Measurements from ENCODE around the gene ADAMTS12.

ADAMTS12 gene

DNA sequence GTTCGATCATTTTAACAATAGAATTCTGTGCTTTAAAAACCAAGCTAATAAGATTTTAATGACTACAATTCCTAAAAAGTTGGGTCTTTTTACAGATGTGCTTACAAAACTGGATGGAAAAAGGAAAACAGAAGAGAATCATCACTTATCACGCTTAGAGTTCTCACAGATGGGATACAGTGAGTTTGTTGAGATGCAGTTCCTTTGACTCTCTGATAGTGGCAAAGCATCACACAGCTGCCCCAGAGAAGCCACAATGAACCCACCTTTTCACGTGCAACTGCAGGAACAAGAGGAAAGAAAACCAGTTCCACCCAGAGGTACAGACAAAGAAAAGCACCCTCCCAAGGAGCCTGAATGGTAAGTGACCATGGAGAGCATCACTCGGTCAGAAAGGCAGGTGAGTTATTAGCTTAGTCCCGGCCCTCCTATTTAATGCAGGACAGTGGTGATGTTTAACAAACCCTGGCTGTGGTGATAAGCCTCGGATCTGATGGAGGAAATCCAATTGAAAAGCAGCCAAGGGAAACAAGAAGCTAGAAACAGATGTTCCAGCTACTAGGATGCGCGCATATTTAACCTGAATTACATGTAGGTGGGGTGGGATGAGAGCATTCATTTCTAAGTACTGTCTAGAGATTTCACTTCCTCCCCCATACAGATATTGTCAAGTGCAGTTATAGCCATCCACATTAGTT is 283.3 kb downstream of the ADAMTS12 start:
- TF ChIP-seq, protein P1, sequence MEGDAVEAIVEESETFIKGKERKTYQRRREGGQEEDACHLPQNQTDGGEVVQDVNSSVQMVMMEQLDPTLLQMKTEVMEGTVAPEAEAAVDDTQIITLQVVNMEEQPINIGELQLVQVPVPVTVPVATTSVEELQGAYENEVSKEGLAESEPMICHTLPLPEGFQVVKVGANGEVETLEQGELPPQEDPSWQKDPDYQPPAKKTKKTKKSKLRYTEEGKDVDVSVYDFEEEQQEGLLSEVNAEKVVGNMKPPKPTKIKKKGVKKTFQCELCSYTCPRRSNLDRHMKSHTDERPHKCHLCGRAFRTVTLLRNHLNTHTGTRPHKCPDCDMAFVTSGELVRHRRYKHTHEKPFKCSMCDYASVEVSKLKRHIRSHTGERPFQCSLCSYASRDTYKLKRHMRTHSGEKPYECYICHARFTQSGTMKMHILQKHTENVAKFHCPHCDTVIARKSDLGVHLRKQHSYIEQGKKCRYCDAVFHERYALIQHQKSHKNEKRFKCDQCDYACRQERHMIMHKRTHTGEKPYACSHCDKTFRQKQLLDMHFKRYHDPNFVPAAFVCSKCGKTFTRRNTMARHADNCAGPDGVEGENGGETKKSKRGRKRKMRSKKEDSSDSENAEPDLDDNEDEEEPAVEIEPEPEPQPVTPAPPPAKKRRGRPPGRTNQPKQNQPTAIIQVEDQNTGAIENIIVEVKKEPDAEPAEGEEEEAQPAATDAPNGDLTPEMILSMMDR (IDR thresholded peaks at IDR 0.05; ENCODE audit: extremely low read depth, missing control alignments), result no peak
- no peak for DNase-seq (ENCODE audit: low spot score)

DNA sequence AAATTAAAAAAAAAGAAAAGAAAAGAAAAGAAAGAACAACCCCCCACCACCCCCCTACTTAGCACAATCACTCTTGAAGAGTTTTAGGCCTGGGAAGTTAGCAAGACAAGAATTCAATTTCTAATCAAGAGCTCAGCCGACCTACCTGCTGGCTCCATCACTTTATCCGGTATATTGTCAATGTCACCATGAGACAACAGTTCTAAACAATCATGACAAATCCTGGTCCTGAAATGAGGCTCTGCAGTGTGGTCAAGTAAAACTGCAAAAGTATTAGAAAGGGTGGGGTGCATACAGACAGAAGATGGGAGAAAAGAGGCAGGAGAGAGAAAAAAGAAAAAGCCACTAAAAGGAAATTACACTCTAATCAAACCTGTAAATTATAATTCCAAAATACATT is 287.3 kb downstream of the ADAMTS12 start:
- no peak for DNase-seq (ENCODE audit: low spot score)
- TF ChIP-seq, protein P1 (IDR thresholded peaks at IDR 0.05; ENCODE audit: extremely low read depth, missing control alignments), result no peak

DNA sequence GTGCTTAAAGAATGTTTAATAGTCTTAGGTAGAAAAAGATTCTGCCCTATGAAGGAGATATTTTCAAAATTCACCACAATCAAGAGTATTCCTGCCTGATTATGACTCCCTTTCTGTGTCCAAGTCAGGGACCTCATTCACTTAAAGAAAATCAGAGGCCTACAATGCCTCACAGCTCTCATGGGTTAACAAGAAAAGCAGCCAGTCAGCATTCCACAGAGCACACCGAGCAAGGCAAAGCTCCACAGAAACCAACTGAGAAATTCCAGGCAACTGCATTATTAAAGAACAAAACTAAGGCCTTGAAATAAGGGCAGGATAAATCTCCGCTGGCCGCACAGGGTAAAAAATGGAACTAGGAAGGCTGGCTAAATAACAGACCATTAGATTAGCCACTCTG is 289.9 kb downstream of the ADAMTS12 start:
- TF ChIP-seq, protein P1 (IDR thresholded peaks at IDR 0.05; ENCODE audit: extremely low read depth, missing control alignments), result no peak

DNA sequence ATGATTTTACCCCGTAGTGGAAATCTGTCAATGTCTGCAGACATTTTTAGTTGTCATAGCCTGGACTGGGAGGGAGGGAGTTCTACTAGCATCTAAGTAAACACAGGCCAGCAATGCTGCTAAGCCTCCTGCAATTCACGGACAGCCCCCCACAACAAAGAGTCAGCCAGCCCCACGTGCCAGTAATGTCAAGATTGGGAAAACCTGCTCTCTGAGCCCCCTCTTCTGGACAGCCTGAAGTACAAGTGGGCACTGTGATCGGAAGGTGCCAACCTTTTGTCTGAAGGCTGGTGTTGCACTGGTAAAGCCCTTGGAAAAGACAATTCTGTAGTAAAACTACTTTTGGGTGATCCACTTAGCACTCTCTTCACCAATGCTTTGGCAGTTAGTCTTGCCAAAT is 296.5 kb downstream of the ADAMTS12 start:
- DNase-seq (ENCODE audit: low spot score), result no peak
- TF ChIP-seq, protein P1 (IDR thresholded peaks at IDR 0.05; ENCODE audit: extremely low read depth, missing control alignments), result no peak

More for the DNA sequence above, 289.9 kb downstream of the ADAMTS12 start:
- no peak for DNase-seq (ENCODE audit: low spot score)

DNA sequence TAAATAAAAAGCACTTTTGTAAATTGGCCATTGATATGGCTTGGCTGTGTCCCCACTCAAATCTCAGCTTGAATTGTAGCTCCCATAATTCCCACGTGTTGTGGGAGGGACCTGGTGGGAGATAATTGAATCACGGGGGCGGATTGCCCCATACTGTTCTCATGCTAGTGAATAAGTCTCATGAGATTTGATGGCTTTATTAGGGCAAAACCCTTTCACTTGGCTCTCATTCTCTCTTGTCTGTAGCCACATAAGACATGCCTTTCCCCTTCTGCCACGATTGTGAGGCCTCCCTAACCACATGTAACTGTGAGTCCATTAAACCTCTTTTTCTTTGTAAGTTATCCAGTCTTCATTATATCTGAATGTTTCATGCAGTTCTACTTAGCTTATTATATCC is 297.8 kb downstream of the ADAMTS12 start:
- no peak for DNase-seq (ENCODE audit: low spot score)

DNA sequence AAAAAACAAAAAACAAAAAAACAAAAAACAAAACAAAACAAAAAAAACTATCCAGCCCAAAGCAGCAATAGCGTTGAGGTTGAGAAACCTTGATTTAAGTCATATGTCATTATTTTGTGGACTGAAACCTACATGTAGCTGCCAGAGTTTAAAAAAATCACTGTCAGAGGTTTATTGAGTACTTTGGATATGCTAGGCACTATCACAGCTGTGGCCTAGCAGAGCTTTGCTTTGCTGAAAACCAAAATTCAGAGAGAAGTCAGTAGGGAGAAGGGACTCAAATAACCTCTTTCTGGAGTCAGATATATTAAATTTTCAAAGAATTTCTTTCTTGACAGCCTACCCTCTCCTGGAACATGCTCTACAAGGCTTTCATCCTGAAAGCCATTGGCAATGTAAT is 299.5 kb downstream of the ADAMTS12 start:
- TF ChIP-seq, protein P1 (IDR thresholded peaks at IDR 0.05; ENCODE audit: extremely low read depth, missing control alignments), result no peak
- DNase-seq (ENCODE audit: low spot score), result no peak

More for the DNA sequence above, 297.8 kb downstream of the ADAMTS12 start:
- TF ChIP-seq, protein P1 (IDR thresholded peaks at IDR 0.05; ENCODE audit: extremely low read depth, missing control alignments), result no peak

DNA sequence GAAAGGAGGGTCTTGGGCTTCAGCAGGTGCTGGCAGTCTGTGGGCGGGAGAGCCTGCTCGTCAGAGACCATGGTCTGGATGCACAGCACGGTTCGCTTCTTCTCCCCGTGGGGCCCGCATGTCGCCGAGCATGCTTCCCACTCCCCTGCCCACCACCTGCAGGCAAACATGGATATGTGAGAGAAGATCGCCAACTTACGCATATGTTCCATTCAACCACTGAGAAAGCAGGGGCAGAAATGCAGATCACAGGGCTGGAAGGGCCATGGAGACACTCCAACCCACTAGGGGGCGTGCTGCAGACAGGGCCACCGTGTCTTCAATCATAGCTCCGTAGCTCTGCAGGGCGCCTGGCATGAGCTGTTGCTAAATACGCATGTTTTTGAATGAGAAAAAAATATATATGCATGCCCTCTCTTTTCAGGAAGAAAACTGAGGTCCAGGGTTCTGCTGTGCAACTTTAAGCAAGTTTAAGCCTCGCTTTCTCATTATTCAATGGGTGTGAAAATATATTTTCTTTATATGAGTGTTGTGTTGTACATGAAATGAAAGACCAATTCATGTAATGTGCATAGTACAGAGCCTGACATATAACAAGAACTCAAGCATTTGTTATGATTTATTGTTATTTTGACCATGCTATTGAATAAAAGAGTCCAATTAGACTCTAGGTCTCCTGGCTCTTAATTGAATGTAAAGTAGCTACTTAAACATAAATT is 303.0 kb downstream of the ADAMTS12 start:
- TF ChIP-seq, protein P1 (IDR thresholded peaks at IDR 0.05; ENCODE audit: extremely low read depth, missing control alignments), result peak; percentile 64
- peak; percentile 21 for DNase-seq (ENCODE audit: low spot score)
